HG03378 (cell line): Measurements from ENCODE around the gene MTARC1.

Experiments
- ATAC-seq: cut with Tn5 transposase; IDR thresholded peaks from one replicate; pipeline ENCODE4 v1.9.1; 2021; ENCODE audit warnings: mild to moderate bottlenecking, moderate library complexity; ENCODE audit not compliant: unreplicated experiment

The MTARC1 gene

GRCh38 chr1:220786337-220787068 lies at the start of gene MTARC1:
MTARC1 (plus strand) TSS chr1:220786913; CDS start chr1:220786945, 32 bp downstream.
- ATAC-seq = peak; percentile 50

DNA sequence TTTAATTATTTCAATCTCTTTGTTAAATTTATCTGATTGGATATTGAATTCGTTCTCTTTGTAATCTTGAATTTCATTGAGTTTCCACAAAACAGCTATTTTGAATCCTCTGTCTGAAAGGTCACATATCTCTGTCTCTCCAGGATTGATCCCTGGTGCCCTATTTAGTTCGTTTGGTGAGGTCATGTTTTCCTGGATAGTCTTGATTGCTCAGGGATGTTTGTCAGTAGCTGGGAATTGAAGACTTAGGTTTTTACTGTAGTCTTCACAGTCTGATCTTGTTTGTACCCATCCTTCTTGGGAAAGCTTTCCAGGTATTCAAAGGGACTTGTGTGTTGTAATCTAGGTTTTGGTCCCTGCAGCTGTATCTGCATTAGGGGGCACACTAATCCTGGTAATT lies 45.4 kb upstream of the MTARC1 start:
- no peak for ATAC-seq

DNA sequence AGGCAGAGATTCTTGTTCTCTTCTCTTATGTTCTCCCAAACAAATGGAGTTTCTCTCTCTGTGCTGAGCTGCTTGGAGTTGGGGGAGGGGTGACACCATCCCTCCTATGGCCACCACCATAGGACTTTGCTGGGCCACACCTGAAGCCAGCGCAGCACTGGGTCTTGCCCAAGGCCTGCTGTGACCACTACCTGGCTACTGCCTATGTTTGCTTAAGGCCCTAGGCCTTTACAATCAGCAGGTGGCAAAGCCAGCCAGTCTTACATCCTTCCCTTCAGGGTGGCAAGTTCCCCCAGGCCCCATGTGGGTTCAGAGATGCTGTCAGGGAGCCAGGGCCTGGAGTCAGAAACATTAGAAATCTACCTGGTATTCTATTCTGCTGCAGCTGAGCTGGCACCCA lies 44.9 kb upstream of the MTARC1 start:
- no peak for ATAC-seq

DNA sequence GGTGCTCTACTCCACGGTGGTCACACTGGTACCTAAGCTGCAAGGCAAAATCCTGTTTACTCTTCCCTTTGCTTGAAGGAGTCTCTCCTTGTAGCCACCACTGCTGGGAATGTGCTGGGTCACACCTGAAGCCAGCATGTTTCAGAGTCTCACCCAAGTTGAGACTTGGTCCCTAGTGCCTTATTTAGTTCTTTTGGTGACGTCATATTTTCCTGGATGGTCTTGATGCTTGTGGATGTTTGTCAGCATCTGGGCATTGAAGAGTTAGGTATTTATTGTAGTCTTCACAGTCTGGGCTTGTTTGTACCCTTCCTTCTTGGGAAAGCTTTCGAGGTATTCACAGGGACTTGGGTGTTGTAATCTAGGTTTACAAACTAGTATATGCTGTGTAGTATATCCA lies 44.2 kb upstream of the MTARC1 start:
- ATAC-seq = no peak

- no peak for ATAC-seq
These were observed 39.9 kb upstream of the MTARC1 start for GRCh38 chr1:220746851-220747250.

DNA sequence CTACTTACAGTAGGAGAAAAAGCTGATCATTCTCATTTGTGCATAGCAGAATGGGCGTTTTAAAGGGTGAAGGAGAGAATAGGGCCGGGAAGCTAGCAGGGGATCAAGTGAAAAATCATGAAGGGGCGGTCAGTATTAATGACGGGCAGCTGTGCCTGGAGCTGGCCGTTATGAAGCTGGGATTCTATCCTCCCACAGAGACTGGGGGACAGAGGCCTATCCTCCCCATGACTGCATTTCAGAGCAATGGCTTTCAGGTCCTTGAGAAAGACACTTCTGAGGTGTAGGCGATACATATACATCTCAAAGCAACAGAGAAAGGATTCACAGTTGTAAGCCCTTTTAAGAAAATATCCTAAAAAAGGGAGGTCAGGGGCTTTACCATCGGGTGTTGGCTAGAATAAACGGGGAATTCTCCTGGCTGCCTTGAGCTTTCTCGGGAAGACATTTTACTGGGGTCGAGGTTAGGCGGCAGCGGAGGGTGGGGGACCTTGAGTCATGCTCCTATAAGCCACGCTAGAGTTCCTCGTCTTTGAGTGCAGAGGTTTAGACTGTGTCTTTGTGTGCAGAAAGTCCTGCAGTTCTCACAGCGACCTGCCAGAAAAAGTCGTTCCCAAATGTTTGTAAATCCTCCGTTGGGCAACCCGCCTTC lies 39.1 kb upstream of the MTARC1 start:
- ATAC-seq = no peak

GRCh38 chr1:220748089-220748934 lies 38.4 kb upstream of the MTARC1 start, which contains the start of gene MTARC2:
MTARC2 (plus strand) TSS chr1:220748322; CDS start chr1:220748532, 210 bp downstream.
- peak; percentile 91 for ATAC-seq

- no peak for ATAC-seq
These were observed 37.8 kb upstream of the MTARC1 start for GRCh38 chr1:220748936-220749335.

GRCh38 chr1:220750131-220750515 lies 36.6 kb upstream of the MTARC1 start:
- no peak for ATAC-seq

- ATAC-seq = no peak
These were observed 35.6 kb upstream of the MTARC1 start for GRCh38 chr1:220751111-220751510.

GRCh38 chr1:220754212-220754917 lies 32.3 kb upstream of the MTARC1 start:
- ATAC-seq = no peak

DNA sequence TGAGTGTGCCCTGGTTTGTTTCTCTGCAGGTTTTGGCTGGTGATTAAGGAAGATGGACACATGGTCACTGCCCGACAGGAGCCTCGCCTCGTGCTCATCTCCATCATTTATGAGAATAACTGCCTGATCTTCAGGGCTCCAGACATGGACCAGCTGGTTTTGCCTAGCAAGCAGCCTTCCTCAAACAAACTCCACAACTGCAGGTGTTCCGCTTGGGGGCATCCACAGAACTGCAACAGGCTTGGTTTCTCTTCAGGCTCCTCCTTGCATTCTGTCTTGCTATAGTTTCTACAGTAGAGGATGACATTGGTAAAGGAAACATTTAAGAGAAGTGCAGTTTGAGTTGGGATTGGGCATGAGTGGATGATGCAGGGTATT lies 31.8 kb upstream of the MTARC1 start:
- ATAC-seq = no peak

- no peak for ATAC-seq
These were observed 31.4 kb upstream of the MTARC1 start for GRCh38 chr1:220755309-220755708.

GRCh38 chr1:220757441-220757840 lies 29.3 kb upstream of the MTARC1 start:
- no peak for ATAC-seq

DNA sequence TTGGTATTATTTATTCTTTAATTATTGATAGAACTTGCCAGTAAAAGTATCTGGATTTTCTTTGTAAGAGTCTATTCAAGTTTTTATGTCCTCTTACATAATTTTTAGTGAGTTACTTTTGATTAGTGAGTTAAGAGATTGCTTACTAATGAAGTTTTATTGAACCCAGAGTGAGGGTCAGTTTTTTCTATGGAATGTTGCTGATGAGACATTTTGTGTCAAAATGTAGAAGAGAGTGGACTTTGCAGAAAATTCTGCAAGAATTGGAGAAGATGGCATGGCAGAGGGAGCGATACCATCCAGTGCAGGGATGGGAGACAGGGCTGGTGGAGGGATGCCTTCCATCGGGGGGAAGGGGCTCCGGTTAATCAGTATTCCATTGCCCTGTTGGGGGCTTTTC lies 27.6 kb upstream of the MTARC1 start:
- no peak for ATAC-seq

- ATAC-seq = no peak
These were observed 24.9 kb upstream of the MTARC1 start for GRCh38 chr1:220761688-220762427.

DNA sequence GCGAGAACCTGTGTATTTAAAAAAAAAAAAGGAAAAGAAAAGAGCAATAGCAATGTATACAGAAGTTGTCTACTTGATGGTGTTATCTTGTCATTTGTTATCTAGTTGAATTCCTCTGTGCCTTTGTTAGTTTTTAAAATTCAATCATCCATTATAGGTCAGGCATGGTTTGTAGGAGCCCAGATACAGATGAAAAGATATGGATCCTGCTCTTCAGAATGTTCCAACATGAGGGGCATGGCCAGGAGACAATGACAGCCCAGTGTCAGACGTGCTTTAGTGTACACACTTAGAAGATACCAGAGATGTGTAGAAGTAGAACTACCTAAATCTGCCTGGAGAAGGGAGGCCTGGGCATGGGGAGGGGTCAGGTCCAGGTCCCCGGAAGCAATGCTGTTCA lies 22.0 kb upstream of the MTARC1 start:
- ATAC-seq = no peak

GRCh38 chr1:220767312-220768125 lies 19.2 kb upstream of the MTARC1 start:
- ATAC-seq = no peak

GRCh38 chr1:220768126-220768601 lies 18.5 kb upstream of the MTARC1 start:
- no peak for ATAC-seq
